ENCODE results near the gene SDHAF4. TPM values are rescaled to one million over a fixed set of nuclear protein-coding genes. Genes with fewer than 3 reads are reported as not detected.
"Not testable (repeated sequence)": the region's sequence is repeated elsewhere in the genome, so short reads cannot be mapped to it uniquely, and the experiment has no call there.

Gene SDHAF4
- total and polyA plus RNA-seq, 5 donors from 2014 or later, result 7.0 to 8.1 (median 7.3) TPM

DNA sequence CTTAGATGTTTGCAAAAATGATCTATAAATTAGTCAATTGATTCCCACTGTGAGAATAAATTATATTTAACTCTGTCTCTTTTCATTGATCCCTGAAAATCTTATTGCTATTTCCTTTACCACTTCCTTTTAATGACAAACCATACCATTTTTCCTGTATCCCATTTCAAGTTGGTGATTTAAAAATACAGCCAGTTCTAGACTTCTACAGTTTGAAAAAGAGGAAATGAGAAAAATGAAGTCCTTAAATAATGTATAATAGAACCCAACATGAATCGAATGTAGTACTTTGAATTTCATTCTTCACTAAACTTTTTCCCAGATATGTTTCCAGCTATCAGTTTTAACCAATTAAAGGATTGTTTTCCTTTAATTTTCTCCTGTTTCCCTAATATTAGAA, 29.5 kb upstream of the SDHAF4 start:
- Mint-ChIP-seq H3K27ac (no peak overlapping the region), H3K36me3 (peaks cover 12% of the 10 kb centered on the region), H3K4me1 (no peaks in the 10 kb centered on the region), H3K27me3 (no peaks in the 10 kb centered on the region), H3K4me3 (no peak overlapping the region), H3K9me3 (no peaks in the 10 kb centered on the region)
- ATAC-seq (ENCODE audit: low read depth in 2 of 2) (no peak), DNase-seq (no peak)
- H3K36me3 ChIP-seq (ENCODE audit: control insufficient read depth, insufficient read depth, low read length), result peaks cover 6% of the 10 kb centered on the region
- no peaks in the 10 kb centered on the region for H3K9me3 ChIP-seq (ENCODE audit: control insufficient read depth in 2 of 2, low read length in 2 of 2)
- no peak overlapping the region for H3K4me3 ChIP-seq (ENCODE audit: low read depth, low read length)
- H3K27ac ChIP-seq (ENCODE audit: insufficient read depth, low read length, poor library complexity, severe bottlenecking), result no peak overlapping the region
- no peaks in the 10 kb centered on the region for H3K4me1 ChIP-seq (ENCODE audit: control insufficient read depth, insufficient read depth, low read length, poor library complexity, severe bottlenecking)
- H3K27me3 ChIP-seq (ENCODE audit: control insufficient read depth, insufficient read depth, low read length), result no peaks in the 10 kb centered on the region

DNA sequence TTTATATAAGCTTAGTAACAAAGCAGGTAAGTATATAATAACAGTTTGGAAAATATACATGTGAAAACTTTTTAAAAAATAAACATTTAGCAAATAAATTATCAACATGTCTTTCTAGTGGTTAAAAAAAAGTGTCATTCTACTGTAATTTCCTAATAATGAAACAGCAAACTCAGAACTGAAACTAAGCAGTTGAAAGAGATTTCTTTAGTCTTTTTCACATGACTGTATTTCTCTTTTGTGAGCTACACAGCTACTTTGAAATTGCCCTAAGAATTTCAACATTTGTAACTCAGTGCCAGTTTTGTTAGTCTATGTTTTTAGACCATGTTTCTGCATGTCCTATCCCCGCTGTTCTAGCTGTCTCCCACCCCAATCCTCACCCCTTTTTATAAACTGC, 28.4 kb upstream of the SDHAF4 start:
- ATAC-seq (ENCODE audit: low read depth in 2 of 2), result no peak
- no peaks in the 10 kb centered on the region for H3K27me3 ChIP-seq (ENCODE audit: control insufficient read depth, insufficient read depth, low read length)
- peak in 1 of 3 donors; percentile 22 for DNase-seq
- no peaks in the 10 kb centered on the region for H3K4me1 Mint-ChIP-seq
- no peak overlapping the region for H3K27ac ChIP-seq (ENCODE audit: insufficient read depth, low read length, poor library complexity, severe bottlenecking)
- no peaks in the 10 kb centered on the region for H3K27me3 Mint-ChIP-seq
- no peaks in the 10 kb centered on the region for H3K4me1 ChIP-seq (ENCODE audit: control insufficient read depth, insufficient read depth, low read length, poor library complexity, severe bottlenecking)
- no peaks in the 10 kb centered on the region for H3K9me3 Mint-ChIP-seq
- H3K4me3 ChIP-seq (ENCODE audit: low read depth, low read length), result no peak overlapping the region
- H3K36me3 Mint-ChIP-seq, result peaks cover 9% of the 10 kb centered on the region
- peaks cover 6% of the 10 kb centered on the region for H3K36me3 ChIP-seq (ENCODE audit: control insufficient read depth, insufficient read depth, low read length)
- H3K27ac Mint-ChIP-seq, result no peak overlapping the region
- no peaks in the 10 kb centered on the region for H3K9me3 ChIP-seq (ENCODE audit: control insufficient read depth in 2 of 2, low read length in 2 of 2)
- H3K4me3 Mint-ChIP-seq, result no peak overlapping the region

DNA sequence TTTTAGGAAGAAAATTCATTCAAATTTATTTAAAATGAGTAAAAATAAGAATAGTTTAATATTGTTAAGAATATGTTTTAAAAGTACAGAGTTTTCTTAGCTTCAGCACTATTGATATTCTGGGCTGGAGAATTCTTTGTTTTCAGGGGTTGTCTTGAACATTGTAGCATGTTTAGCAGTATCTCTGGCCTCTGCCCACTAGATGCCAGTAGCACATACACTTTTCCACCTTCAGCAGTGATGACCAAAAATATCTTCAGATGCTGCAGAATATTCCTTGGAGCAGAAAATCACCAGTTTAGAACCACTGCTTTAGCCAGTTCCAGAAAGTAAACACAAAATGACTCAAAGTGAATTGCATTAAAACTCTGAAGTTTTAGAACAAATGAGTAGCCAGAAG, 19.4 kb upstream of the SDHAF4 start:
- Mint-ChIP-seq H3K9me3 (no peaks in the 10 kb centered on the region), H3K4me1 (no peaks in the 10 kb centered on the region), H3K36me3 (peaks cover 4% of the 10 kb centered on the region), H3K27me3 (no peaks in the 10 kb centered on the region), H3K27ac (no peak overlapping the region), H3K4me3 (peak overlapping the region in 1 of 4 donors; percentile 27)
- Histone ChIP-seq H3K4me1 (ENCODE audit: control insufficient read depth, insufficient read depth, low read length, poor library complexity, severe bottlenecking) (no peaks in the 10 kb centered on the region), H3K4me3 (ENCODE audit: low read depth, low read length) (no peak overlapping the region), H3K27me3 (ENCODE audit: control insufficient read depth, insufficient read depth, low read length) (no peaks in the 10 kb centered on the region), H3K9me3 (ENCODE audit: control insufficient read depth in 2 of 2, low read length in 2 of 2) (no peaks in the 10 kb centered on the region), H3K27ac (ENCODE audit: insufficient read depth, low read length, poor library complexity, severe bottlenecking) (no peak overlapping the region), H3K36me3 (ENCODE audit: control insufficient read depth, insufficient read depth, low read length) (no peaks in the 10 kb centered on the region)
- peak in 1 of 3 donors; percentile 38 for DNase-seq
- no peak for ATAC-seq (ENCODE audit: low read depth in 2 of 2)

DNA sequence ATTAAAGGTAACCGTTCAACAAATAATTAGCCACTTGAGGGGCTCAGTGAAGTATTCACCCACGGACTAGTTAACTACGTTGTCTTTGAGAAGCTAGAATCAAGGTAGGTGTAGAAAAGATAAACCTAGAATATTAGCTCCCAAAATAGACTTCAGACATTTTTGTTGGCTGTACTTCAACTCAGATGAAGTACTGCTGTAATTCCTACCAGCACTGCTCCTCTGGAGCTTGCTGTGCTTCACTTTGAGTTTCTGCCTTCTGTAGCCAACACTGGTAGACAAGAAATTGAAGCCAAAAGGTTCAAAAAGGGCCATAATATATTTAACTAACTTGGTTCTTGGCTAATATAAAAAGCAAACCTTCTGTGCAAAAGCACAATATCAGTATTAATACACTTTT, 18.8 kb upstream of the SDHAF4 start:
- Histone ChIP-seq H3K9me3 (ENCODE audit: control insufficient read depth in 2 of 2, low read length in 2 of 2) (no peaks in the 10 kb centered on the region), H3K4me1 (ENCODE audit: control insufficient read depth, insufficient read depth, low read length, poor library complexity, severe bottlenecking) (no peaks in the 10 kb centered on the region), H3K27me3 (ENCODE audit: control insufficient read depth, insufficient read depth, low read length) (no peaks in the 10 kb centered on the region), H3K27ac (ENCODE audit: insufficient read depth, low read length, poor library complexity, severe bottlenecking) (no peak overlapping the region), H3K4me3 (ENCODE audit: low read depth, low read length) (no peak overlapping the region), H3K36me3 (ENCODE audit: control insufficient read depth, insufficient read depth, low read length) (no peaks in the 10 kb centered on the region)
- DNase-seq (no peak), ATAC-seq (ENCODE audit: low read depth in 2 of 2) (no peak)
- no peaks in the 10 kb centered on the region for H3K4me1 Mint-ChIP-seq
- no peaks in the 10 kb centered on the region for H3K27me3 Mint-ChIP-seq
- H3K9me3 Mint-ChIP-seq, result no peaks in the 10 kb centered on the region
- H3K4me3 Mint-ChIP-seq, result no peak overlapping the region
- H3K27ac Mint-ChIP-seq, result no peak overlapping the region
- H3K36me3 Mint-ChIP-seq, result peaks cover 4% of the 10 kb centered on the region

DNA sequence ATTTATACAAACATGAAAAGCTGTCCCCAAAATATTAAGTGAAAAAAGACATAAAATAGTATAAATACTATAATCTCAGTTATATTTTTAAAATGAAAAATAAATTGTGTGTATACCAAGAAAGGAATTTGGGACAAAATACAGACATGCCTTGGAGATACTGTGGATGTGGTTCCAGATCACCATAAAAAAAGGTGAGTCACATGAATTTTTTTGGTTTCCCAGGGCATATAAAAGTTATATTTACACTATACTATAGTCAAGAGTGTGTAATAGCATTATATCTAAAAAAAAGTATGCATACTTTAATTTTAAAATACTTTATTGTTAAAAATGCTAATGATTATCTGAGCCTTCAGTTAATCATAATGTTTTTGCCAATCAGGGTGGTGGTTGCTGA, 17.4 kb upstream of the SDHAF4 start:
- Mint-ChIP-seq H3K4me3 (no peak overlapping the region), H3K36me3 (peaks cover 4% of the 10 kb centered on the region), H3K27ac (no peak overlapping the region), H3K4me1 (no peaks in the 10 kb centered on the region), H3K27me3 (no peaks in the 10 kb centered on the region), H3K9me3 (no peaks in the 10 kb centered on the region)
- ATAC-seq (ENCODE audit: low read depth in 2 of 2) (no peak), DNase-seq (no peak)
- Histone ChIP-seq H3K27ac (ENCODE audit: insufficient read depth, low read length, poor library complexity, severe bottlenecking) (no peak overlapping the region), H3K4me1 (ENCODE audit: control insufficient read depth, insufficient read depth, low read length, poor library complexity, severe bottlenecking) (no peaks in the 10 kb centered on the region), H3K9me3 (ENCODE audit: control insufficient read depth in 2 of 2, low read length in 2 of 2) (no peaks in the 10 kb centered on the region), H3K27me3 (ENCODE audit: control insufficient read depth, insufficient read depth, low read length) (no peaks in the 10 kb centered on the region), H3K4me3 (ENCODE audit: low read depth, low read length) (no peak overlapping the region), H3K36me3 (ENCODE audit: control insufficient read depth, insufficient read depth, low read length) (no peaks in the 10 kb centered on the region)

DNA sequence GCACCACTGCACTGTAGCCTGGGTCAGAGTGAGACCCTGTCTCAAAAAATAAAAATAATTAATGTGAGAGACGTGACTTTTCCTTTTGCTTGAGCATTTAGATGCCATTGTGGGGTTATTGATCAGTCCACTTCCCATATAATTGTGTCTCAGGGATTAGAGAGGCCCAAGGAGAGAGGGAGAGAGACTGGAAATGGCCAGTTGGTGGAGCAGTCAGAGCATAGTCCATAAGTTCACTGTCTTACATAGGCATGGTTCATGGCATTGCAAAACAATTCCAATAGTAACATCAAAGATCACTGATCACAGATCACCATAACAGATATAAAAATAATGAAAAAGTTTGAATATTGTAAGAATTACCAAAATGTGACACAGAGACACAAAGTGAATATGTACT, 15.2 kb upstream of the SDHAF4 start:
- H3K9me3 Mint-ChIP-seq, result no peaks in the 10 kb centered on the region
- H3K9me3 ChIP-seq (ENCODE audit: control insufficient read depth in 2 of 2, low read length in 2 of 2), result no peaks in the 10 kb centered on the region
- no peak overlapping the region for H3K4me3 Mint-ChIP-seq
- peaks cover 4% of the 10 kb centered on the region for H3K36me3 Mint-ChIP-seq
- no peak for ATAC-seq (ENCODE audit: low read depth in 2 of 2)
- H3K27ac ChIP-seq (ENCODE audit: insufficient read depth, low read length, poor library complexity, severe bottlenecking), result no peak overlapping the region
- no peak for DNase-seq
- H3K27me3 Mint-ChIP-seq, result no peaks in the 10 kb centered on the region
- no peak overlapping the region for H3K27ac Mint-ChIP-seq
- no peaks in the 10 kb centered on the region for H3K36me3 ChIP-seq (ENCODE audit: control insufficient read depth, insufficient read depth, low read length)
- H3K4me1 Mint-ChIP-seq, result no peaks in the 10 kb centered on the region
- no peak overlapping the region for H3K4me3 ChIP-seq (ENCODE audit: low read depth, low read length)
- H3K27me3 ChIP-seq (ENCODE audit: control insufficient read depth, insufficient read depth, low read length), result no peaks in the 10 kb centered on the region
- H3K4me1 ChIP-seq (ENCODE audit: control insufficient read depth, insufficient read depth, low read length, poor library complexity, severe bottlenecking), result no peaks in the 10 kb centered on the region

DNA sequence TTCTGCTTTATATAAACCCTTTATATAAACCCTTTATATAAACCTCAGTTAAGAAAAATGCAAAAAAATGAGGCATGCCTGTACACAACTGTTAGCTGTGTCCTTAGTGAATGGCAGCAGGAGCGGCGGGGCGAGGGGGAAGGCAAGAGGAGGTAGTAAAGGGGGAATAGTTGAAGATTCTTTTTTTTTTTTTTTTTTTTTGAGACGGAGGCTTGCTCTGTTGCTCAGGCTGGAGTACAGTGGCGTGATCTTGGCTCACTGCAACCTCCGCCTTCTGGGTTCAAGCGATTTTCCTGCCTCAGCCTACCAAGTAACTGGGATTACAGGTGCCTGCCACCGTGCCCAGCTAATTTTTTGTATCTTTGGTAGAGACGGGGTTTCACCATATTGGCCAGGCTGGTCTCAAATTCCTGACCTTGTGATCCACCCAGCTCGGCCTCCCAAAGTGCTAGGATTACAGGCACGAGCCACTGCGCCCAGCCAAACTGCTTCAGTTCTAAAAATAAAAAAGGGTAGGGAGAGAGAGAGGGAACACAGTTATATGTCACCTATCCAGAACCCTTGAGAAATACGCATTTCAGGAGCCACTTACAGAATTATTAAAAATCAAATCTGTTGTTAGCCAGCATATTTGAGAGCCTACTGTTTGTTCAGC, 14.3 kb upstream of the SDHAF4 start:
- not testable (repeated sequence) for H3K4me1 Mint-ChIP-seq; H3K9me3 Mint-ChIP-seq; H3K4me1 ChIP-seq (ENCODE audit: control insufficient read depth, insufficient read depth, low read length, poor library complexity, severe bottlenecking); ATAC-seq (ENCODE audit: low read depth in 2 of 2); H3K36me3 Mint-ChIP-seq; DNase-seq; H3K27ac Mint-ChIP-seq; H3K9me3 ChIP-seq (ENCODE audit: control insufficient read depth in 2 of 2, low read length in 2 of 2); H3K27me3 Mint-ChIP-seq; H3K36me3 ChIP-seq (ENCODE audit: control insufficient read depth, insufficient read depth, low read length); H3K27me3 ChIP-seq (ENCODE audit: control insufficient read depth, insufficient read depth, low read length); H3K27ac ChIP-seq (ENCODE audit: insufficient read depth, low read length, poor library complexity, severe bottlenecking); H3K4me3 ChIP-seq (ENCODE audit: low read depth, low read length); H3K4me3 Mint-ChIP-seq

DNA sequence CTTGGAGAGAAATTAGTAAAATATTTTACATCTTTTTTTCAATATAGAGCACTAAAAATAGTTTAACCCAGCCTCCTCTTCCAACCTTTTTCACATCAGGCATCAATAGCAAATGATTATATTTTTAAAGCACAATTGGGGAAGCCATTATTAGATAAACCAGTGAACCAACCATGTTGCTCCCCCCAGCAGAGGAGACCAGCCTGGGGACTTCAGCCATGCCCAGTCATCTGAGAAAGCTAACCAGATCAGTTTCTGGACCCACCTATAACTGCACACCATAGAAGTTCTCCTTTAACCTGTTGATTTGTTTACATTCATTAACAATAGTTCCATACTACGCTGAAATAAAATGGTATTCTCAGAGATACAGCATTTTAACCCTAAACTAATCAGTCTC, 13.8 kb upstream of the SDHAF4 start:
- Mint-ChIP-seq H3K27me3 (no peaks in the 10 kb centered on the region), H3K9me3 (no peaks in the 10 kb centered on the region), H3K4me3 (no peak overlapping the region), H3K27ac (no peak overlapping the region), H3K36me3 (peaks cover 8% of the 10 kb centered on the region), H3K4me1 (peaks cover 0 to 2% (median 0%) of the 10 kb centered on the region in 4 donors)
- Histone ChIP-seq H3K4me1 (ENCODE audit: control insufficient read depth, insufficient read depth, low read length, poor library complexity, severe bottlenecking) (no peaks in the 10 kb centered on the region), H3K36me3 (ENCODE audit: control insufficient read depth, insufficient read depth, low read length) (no peaks in the 10 kb centered on the region), H3K4me3 (ENCODE audit: low read depth, low read length) (no peak overlapping the region), H3K9me3 (ENCODE audit: control insufficient read depth in 2 of 2, low read length in 2 of 2) (no peaks in the 10 kb centered on the region), H3K27ac (ENCODE audit: insufficient read depth, low read length, poor library complexity, severe bottlenecking) (no peak overlapping the region), H3K27me3 (ENCODE audit: control insufficient read depth, insufficient read depth, low read length) (no peaks in the 10 kb centered on the region)
- ATAC-seq (ENCODE audit: low read depth in 2 of 2), result no peak
- no peak for DNase-seq

Measured in CD4-positive, CD25-positive, alpha-beta regulatory T cell (primary cell).